ENCODE results near the gene MYO1E. TPM values are rescaled to one million over a fixed set of nuclear protein-coding genes. Genes with fewer than 3 reads are reported as not detected.

The MYO1E gene
- total RNA-seq, 4 donors from 2014 or later: 55.7 to 147 (median 68.5) TPM

GRCh38 chr15:59232476-59232875 lies 140.2 kb downstream of the MYO1E start:
- Histone ChIP-seq H3K27ac (peak overlapping the region in 2 of 4 donors; percentile 61 to 76), H3K4me1 (peaks cover 0 to 31% (median 17%) of the 10 kb centered on the region in 4 donors), H3K36me3 (peaks cover 0 to 21% (median 0%) of the 10 kb centered on the region in 3 donors), H3K9me3 (no peaks in the 10 kb centered on the region), H3K4me3 (no peak overlapping the region), H3K27me3 (no peaks in the 10 kb centered on the region)
- no peak for DNase-seq (ENCODE audit: low spot score in 2 of 2)
- TF ChIP-seq CTCF (IDR thresholded peaks at IDR 0.05) (no peak), EP300 (IDR thresholded peaks at IDR 0.05) (peak in 1 of 2 donors; percentile 55), POLR2A (IDR thresholded peaks at IDR 0.05) (no peak)
- 3 to 10% methylated on average over 1 of the region's 1 CpG for WGBS, 2 donors

- no peak for DNase-seq (ENCODE audit: low spot score in 2 of 2)
- Histone ChIP-seq H3K4me3 (no peak overlapping the region), H3K27me3 (no peaks in the 10 kb centered on the region), H3K36me3 (peaks cover 0 to 33% (median 0%) of the 10 kb centered on the region in 3 donors), H3K4me1 (peaks cover 0 to 31% (median 17%) of the 10 kb centered on the region in 4 donors), H3K27ac (peak overlapping the region in 1 of 4 donors; percentile 37), H3K9me3 (no peaks in the 10 kb centered on the region)
- 27 to 34% methylated on average over 2 of the region's 2 CpGs for WGBS, 2 donors
- no peak for TF ChIP-seq CTCF (IDR thresholded peaks at IDR 0.05)
- no peak for TF ChIP-seq EP300 (IDR thresholded peaks at IDR 0.05)
- no peak for TF ChIP-seq POLR2A (IDR thresholded peaks at IDR 0.05)
Measured at GRCh38 chr15:59230531-59231055, 142.1 kb downstream of the MYO1E start.

- DNase-seq (ENCODE audit: low spot score in 2 of 2): no peak
- Histone ChIP-seq H3K4me1 (peaks cover 0 to 35% (median 17%) of the 10 kb centered on the region in 4 donors), H3K27ac (no peak overlapping the region), H3K4me3 (no peak overlapping the region), H3K36me3 (peaks cover 0 to 32% (median 0%) of the 10 kb centered on the region in 3 donors), H3K27me3 (no peaks in the 10 kb centered on the region), H3K9me3 (no peaks in the 10 kb centered on the region)
- WGBS, 2 donors: 80 to 82% methylated on average over 3 of the region's 3 CpGs
- TF ChIP-seq POLR2A (IDR thresholded peaks at IDR 0.05) (no peak), EP300 (IDR thresholded peaks at IDR 0.05) (no peak), CTCF (IDR thresholded peaks at IDR 0.05) (no peak)
Measured at GRCh38 chr15:59229453-59229852, 143.2 kb downstream of the MYO1E start.

GRCh38 chr15:59229015-59229414 lies 143.7 kb downstream of the MYO1E start:
- no peak for DNase-seq (ENCODE audit: low spot score in 2 of 2)
- no peak overlapping the region for H3K4me3 ChIP-seq
- no peak overlapping the region for H3K27ac ChIP-seq
- WGBS, 2 donors: 87 to 92% methylated on average over 4 of the region's 4 CpGs
- no peaks in the 10 kb centered on the region for H3K9me3 ChIP-seq
- H3K27me3 ChIP-seq: no peaks in the 10 kb centered on the region
- H3K4me1 ChIP-seq: peaks cover 0 to 39% (median 18%) of the 10 kb centered on the region in 4 donors
- peaks cover 0 to 36% (median 0%) of the 10 kb centered on the region in 3 donors for H3K36me3 ChIP-seq
- TF ChIP-seq EP300 (IDR thresholded peaks at IDR 0.05) (no peak), POLR2A (IDR thresholded peaks at IDR 0.05) (no peak), CTCF (IDR thresholded peaks at IDR 0.05) (no peak)

- Histone ChIP-seq H3K27ac (no peak overlapping the region), H3K36me3 (peaks cover 0 to 56% (median 0%) of the 10 kb centered on the region in 3 donors), H3K4me3 (no peak overlapping the region), H3K4me1 (peaks cover 0 to 32% (median 12%) of the 10 kb centered on the region in 4 donors), H3K9me3 (no peaks in the 10 kb centered on the region), H3K27me3 (no peaks in the 10 kb centered on the region)
- TF ChIP-seq EP300 (IDR thresholded peaks at IDR 0.05): no peak
- WGBS, 2 donors: 91 to 92% methylated on average over 4 of the region's 4 CpGs
- no peak for DNase-seq (ENCODE audit: low spot score in 2 of 2)
Measured at GRCh38 chr15:59227021-59227420, 145.7 kb downstream of the MYO1E start.
